Stromal cell of bone marrow (primary cell): ENCODE results near the gene SLC48A1.

Experiments
- DNase-seq: peaks from one replicate; pipeline ENCODE4 v3.0.0-alpha.2; 2012; ENCODE audit warnings: low read depth

SLC48A1 gene

DNA sequence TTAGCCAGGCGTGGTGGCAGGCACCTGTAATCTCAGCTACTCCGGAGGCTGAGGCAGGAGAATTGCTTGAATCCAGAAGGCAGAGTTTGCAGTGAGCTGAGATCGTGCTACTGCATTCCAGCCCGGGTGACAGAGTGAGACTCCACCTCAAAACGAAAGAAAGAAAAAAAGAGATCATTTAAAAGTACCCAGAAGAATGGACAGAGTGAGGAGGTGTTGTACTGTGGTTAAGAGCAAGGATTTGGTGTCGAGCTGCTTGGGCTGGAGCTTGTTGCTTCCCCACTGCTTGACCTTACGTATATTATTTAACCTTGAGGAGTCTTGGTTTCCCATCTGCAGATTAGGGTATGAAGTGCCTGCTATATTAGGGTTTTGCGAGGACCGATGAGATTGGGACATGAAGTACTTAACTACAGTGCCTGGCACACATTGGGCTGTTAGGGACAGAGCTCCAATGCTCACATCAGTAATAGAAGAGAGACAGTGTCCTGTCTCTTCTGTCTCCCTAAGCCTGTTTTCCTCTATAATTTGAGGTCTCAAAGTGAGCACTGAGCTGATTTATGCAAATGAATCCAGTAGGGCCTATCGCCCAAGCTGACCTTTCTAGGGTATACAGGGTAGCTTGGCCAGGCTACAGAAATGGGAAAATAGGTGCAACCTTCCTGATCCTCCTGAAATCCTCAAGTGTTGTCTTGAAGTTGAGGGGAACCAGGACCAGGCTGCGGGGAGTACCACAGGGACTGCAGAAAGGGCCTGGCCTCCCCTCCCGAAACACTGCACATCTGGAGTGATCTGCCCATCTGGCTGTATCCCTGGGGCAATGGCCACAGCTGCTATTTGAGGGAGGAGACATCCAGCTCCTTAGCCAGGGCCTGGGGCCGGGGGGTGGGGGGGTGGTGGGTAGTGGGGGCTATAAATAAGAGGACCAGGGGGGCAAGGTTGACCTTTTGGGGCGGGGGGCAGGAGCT is 55.3 kb downstream of the SLC48A1 start:
- DNase-seq, result no peak

DNA sequence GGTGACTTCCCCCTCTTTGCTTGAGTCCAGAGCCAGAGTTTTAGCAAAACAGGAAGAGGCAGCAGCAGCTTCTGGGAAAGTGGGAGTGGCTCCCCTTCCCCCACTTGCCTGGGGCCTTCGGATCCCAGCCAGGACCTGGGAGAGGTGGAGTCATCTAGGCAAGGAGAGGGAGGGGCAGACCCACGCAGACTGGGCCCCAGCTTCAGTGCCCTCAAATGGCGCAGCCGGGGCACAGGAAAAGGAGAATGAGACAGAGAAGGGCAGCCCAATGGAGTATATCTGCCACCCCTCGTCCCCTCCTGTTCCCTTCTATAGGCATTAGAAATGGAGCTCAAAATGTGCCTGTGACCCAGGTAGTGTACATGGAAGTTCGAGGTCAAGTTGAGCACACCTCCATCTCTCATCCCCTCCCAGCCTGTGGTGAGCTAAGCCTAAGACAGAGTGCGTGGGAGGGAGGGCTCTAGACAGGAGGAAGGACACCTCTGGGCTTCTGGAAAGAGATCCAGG is 56.0 kb downstream of the SLC48A1 start:
- DNase-seq, result no peak

DNA sequence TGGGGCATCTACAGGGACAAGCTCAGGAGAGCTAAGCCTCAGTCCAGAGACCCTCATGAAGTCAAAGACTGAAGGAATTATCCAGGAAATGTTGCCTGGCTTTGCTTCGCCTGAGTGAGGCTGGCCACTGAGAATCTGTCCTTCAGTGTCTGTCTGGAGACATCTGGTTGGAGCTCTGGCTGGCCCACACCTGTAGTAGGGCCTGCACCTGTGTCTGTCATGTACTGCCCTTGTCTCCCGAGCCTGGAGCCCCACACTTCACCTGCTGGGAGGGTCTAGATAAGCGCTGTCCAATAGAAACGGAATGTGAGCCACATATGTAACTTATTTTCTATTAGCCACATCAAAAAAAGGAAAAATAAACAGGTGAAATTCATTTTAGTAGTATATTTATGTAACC is 56.5 kb downstream of the SLC48A1 start:
- DNase-seq, result no peak
